Peyer's patch (tissue), 4 donors: Measurements from ENCODE around the gene SNX8. TPM values are rescaled to one million over a fixed set of nuclear protein-coding genes. Genes with fewer than 3 reads are reported as not detected.

ENCODE experiments used
- DNase-seq, 3 donors: peaks; one replicate each; pipeline ENCODE4 v3.0.0-alpha.2; 2017 to 2019
- H3K27ac ChIP-seq, 4 donors: fragments of 200-600 bp; sonication (generic); one replicate each; pipeline ENCODE4 v1.5.1; 2016 to 2019
- H3K27me3 ChIP-seq, 2 donors: fragments of 200-600 bp; sonication (generic); one replicate each; pipeline ENCODE4 v1.5.1; 2019
- H3K36me3 ChIP-seq, 3 donors: fragments of 200-600 bp; sonication (generic); one replicate each; pipeline ENCODE4 v1.5.1; 2016 to 2019
- H3K4me1 ChIP-seq, 4 donors: fragments of 200-600 bp; sonication (generic); one replicate each; pipeline ENCODE4 v1.5.1; 2016 to 2019
- H3K4me3 ChIP-seq, 4 donors: fragments of 200-600 bp; sonication (generic); 1 replicate in 3 of 4; 2 replicates in 1 of 4; pipeline ENCODE4 v1.5.1; 2016 to 2019; ENCODE audit warnings: mild to moderate bottlenecking in 1 of 4
- H3K9me3 ChIP-seq, 4 donors: fragments of 200-600 bp; sonication (generic); one replicate each; pipeline ENCODE4 v1.5.1; 2016 to 2019; ENCODE audit warnings: mild to moderate bottlenecking in 1 of 4
- CTCF ChIP-seq, 6 experiments: fragments of 450-650 bp in 4 of 6; fragments of 200-600 bp in 2 of 6; sonication (generic) in 1 of 6; IDR thresholded peaks; one replicate each; pipeline ENCODE4 v1.5.1; 2017 to 2019; ENCODE audit warnings: antibody characterized with exemption in 6 of 6, mild to moderate bottlenecking in 3 of 6, moderate library complexity in 1 of 6
- POLR2A ChIP-seq, 2 donors: fragments of 450-650 bp; IDR thresholded peaks; one replicate each; pipeline ENCODE4 v1.5.1; 2017; ENCODE audit warnings: antibody characterized with exemption in 2 of 2, mild to moderate bottlenecking in 2 of 2, moderate library complexity in 2 of 2
- total RNA-seq, 4 donors: library from RNA; depleted of rRNA; stranded (reverse); fragments of >200 nt; gene quantifications; one replicate each; pipeline ENCODE4 v1.1.0, GENCODE V29; 2016

The SNX8 gene
- total RNA-seq, 4 donors from 2014 or later = 10.5 to 38.8 (median 19.2) TPM

DNA sequence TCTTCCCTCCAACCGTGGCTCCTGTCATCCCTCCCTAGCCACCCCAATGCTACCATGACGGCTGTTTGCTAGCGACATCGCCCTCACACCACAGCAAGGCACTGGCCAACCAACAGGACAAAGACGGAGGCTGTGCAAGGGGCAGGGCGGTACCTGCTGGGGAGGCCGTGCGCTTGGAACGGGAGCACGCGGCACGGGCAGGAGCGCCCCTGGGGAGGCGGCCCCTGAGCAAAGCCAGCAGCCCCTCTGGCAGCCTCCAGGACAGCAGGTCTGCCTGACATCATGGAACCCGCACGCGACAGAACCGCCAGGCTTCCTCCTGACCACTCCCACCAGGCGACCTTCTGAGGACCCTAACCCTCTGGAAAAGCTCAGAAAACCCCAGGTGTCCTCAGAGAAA lies 94.2 kb downstream of the SNX8 start:
- H3K27me3 ChIP-seq = no peaks in the 10 kb centered on the region
- DNase-seq = no peak
- no peaks in the 10 kb centered on the region for H3K9me3 ChIP-seq
- peaks cover 0 to 70% (median 0%) of the 10 kb centered on the region in 3 donors for H3K36me3 ChIP-seq
- no peak for TF ChIP-seq POLR2A (IDR thresholded peaks at IDR 0.05)
- no peak for TF ChIP-seq CTCF (IDR thresholded peaks at IDR 0.05)
- no peak overlapping the region for H3K27ac ChIP-seq
- no peak overlapping the region for H3K4me3 ChIP-seq
- no peaks in the 10 kb centered on the region for H3K4me1 ChIP-seq

GRCh38 chr7:2219606-2220005 lies 94.6 kb downstream of the SNX8 start:
- no peak for TF ChIP-seq CTCF (IDR thresholded peaks at IDR 0.05)
- TF ChIP-seq POLR2A (IDR thresholded peaks at IDR 0.05) = no peak
- Histone ChIP-seq H3K27ac (no peak overlapping the region), H3K27me3 (no peaks in the 10 kb centered on the region), H3K36me3 (peaks cover 0 to 70% (median 0%) of the 10 kb centered on the region in 3 donors), H3K4me1 (no peaks in the 10 kb centered on the region), H3K4me3 (no peak overlapping the region), H3K9me3 (no peaks in the 10 kb centered on the region)
- DNase-seq = no peak

DNA sequence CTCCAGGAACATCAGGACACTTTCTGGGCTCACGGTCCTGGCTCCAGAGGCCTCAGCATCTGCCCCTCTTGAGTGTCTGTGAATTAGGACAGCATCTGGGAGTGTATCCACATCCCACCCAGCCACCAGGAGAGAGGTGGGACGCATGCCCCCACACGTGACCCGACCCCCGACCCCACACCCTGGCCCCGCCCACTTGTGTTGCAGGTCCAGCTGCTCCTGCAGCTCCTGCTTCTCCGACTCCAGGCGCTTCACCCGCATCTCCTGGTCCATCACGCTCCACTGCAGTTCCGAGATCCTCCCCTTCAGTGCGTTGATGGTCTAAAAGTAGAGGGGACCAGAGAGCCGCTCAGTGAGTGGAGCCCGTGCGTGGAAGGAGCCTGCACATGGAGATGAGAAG lies 95.1 kb downstream of the SNX8 start:
- H3K4me1 ChIP-seq = no peaks in the 10 kb centered on the region
- no peak for DNase-seq
- no peak overlapping the region for H3K4me3 ChIP-seq
- no peaks in the 10 kb centered on the region for H3K9me3 ChIP-seq
- H3K27ac ChIP-seq = no peak overlapping the region
- TF ChIP-seq CTCF (IDR thresholded peaks at IDR 0.05) (no peak), POLR2A (IDR thresholded peaks at IDR 0.05) (no peak)
- H3K36me3 ChIP-seq = peaks cover 0 to 72% (median 0%) of the 10 kb centered on the region in 3 donors
- no peaks in the 10 kb centered on the region for H3K27me3 ChIP-seq

- no peaks in the 10 kb centered on the region for H3K9me3 ChIP-seq
- H3K4me1 ChIP-seq = no peaks in the 10 kb centered on the region
- no peak overlapping the region for H3K27ac ChIP-seq
- peaks cover 0 to 78% (median 0%) of the 10 kb centered on the region in 3 donors for H3K36me3 ChIP-seq
- H3K4me3 ChIP-seq = no peak overlapping the region
- H3K27me3 ChIP-seq = no peaks in the 10 kb centered on the region
- DNase-seq = no peak
- TF ChIP-seq POLR2A (IDR thresholded peaks at IDR 0.05) (no peak), CTCF (IDR thresholded peaks at IDR 0.05) (no peak)
Observed at GRCh38 chr7:2218444-2218785, 95.8 kb downstream of the SNX8 start.

- no peak for DNase-seq
- peaks cover 0 to 80% (median 0%) of the 10 kb centered on the region in 3 donors for H3K36me3 ChIP-seq
- no peaks in the 10 kb centered on the region for H3K4me1 ChIP-seq
Observed at GRCh38 chr7:2217716-2218443, 96.4 kb downstream of the SNX8 start.

More at GRCh38 chr7:2217716-2218443, 96.4 kb downstream of the SNX8 start:
- Histone ChIP-seq H3K27ac (no peak overlapping the region), H3K9me3 (no peaks in the 10 kb centered on the region), H3K27me3 (no peaks in the 10 kb centered on the region), H3K4me3 (no peak overlapping the region)
- no peak for TF ChIP-seq POLR2A (IDR thresholded peaks at IDR 0.05)
- TF ChIP-seq CTCF (IDR thresholded peaks at IDR 0.05) = no peak
